IPS-NIHi7 (cell line): Measurements from ENCODE around the gene DEAF1.

Source experiments
- DNase-seq: peaks from one replicate; pipeline ENCODE4 v3.0.0; 2012; ENCODE audit warnings: mixed read lengths; ENCODE audit errors: extremely low spot score

The DEAF1 gene

DNA sequence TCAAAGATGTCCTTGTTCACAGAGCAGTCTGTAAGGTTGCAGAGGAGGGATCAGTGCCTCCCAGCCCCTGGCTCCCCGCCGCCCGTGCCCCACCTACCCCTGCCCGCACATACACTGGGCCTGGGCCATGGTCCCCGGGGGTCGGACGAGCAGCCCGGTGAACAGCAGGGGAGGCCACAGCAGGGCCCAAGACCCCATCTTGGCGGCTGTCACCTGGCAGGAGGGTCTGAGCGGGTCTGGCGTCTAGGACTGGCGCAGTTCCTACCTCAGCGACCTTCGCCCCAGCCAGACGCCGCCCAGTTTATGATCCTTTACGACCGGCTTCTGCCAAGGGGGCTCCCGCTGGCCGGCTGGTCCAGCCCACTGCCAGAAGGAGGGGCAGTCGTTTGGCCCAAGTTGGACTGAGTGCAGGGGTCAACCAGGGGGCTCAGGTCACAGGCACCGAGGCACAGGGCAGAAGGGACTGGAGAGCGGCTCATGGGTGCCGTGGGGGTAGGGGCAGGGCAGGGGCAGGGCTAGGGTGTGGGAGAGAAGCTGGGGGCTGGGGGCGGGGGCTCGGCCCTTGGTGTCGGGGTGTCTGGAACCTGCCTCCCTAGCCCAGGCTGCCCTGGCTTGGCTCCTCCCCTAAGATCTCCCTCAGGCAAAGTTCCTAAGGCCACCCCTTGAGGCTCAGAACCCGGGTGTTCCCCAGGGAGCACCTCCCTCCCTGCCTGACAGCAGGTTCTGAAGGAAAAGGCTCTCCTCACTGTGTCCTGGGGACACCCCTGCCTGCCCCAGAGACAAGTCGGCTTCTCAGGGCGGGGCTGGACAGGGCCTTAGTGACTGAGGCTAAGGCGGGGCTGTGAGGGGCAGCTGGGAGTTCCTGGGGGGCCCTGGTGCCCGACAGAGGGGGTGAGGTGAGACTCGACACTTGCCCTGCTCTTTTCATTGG, 70.1 kb downstream of the DEAF1 start, which contains the start of gene CDHR5:
Gene CDHR5 (minus strand): TSS at position 251 of the 931 bp plus-strand sequence. CDS start 53 bp downstream, at position 198.
- no peak for DNase-seq

DNA sequence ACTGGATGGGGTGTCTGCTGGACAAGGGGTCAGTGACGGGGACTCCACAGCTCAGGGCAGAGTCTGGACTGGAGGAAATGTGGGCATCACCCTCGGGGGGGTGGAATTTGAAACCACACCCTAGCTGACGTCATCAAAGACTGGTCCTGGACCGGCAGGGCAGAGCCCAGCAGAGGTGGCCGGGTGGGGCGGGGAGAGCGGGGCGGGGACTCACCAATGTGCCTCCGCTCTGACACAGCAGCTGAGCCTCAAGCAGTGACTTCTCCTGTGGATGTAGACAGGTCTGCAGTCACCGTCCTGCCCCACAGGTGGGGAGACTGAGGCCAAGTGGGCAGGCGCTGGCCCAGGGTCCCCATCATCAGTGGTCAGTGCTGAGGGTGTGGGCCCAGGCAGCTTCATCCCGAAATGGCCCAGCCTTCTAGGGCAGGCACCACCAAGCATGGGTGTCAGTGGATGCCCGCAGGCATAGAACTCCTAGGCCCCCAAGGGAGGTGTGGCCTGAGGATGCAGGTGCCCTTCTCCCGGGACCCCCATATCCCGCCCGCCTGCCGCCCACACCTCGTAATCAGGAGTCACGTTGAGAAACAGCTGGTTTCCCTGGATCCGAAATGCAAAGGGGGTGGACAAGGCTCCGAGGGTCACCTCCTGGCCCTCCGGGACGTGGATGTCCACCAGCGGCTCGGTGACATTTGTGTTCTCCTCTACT, 70.9 kb downstream of the DEAF1 start:
- DNase-seq, result no peak

DNA sequence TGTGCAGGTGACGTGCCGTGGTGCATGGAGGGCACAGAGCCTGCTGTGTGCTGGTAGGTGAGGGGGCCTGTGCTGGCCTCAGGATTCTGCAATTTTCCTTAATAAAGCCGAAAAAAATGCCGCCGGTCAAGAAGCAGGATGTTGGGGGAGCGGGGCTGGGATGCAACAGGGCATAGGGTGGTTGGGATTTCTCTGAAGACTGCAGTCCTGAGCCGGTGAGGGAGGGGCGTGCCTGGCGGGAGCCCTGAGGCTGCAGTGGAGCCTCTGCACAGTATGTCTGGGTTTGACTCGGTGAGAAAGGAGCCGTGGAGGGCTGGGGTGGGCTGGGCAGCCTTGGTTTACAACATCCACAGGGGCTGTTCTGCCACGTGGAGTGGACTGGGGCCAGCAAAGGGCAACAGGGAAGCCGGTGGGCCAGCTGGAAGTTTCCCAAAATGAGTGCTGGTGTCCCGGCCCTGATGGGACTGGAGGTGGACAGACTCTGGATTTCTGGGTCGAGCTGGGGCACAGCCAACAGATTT, 71.6 kb downstream of the DEAF1 start:
- no peak for DNase-seq

DNA sequence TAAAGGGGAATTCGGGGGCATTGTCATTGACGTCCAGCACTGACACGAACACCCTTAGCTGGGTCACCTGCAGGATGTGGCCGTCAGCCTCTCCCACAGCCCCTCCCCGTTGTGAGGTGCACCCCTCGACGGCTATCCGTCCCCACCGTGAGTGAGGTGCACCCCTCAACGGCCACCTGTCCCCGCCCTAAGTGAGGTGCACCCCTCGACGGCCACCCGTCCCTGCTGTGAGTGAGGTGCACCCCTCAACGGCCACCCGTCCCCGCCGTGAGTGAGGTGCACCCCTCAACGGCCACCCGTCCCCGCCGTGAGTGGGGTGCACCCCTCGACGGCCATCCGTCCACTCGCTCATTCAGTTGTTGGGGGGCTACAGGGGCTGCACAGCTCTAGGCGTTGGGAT, 73.2 kb downstream of the DEAF1 start:
- DNase-seq, result no peak

DNA sequence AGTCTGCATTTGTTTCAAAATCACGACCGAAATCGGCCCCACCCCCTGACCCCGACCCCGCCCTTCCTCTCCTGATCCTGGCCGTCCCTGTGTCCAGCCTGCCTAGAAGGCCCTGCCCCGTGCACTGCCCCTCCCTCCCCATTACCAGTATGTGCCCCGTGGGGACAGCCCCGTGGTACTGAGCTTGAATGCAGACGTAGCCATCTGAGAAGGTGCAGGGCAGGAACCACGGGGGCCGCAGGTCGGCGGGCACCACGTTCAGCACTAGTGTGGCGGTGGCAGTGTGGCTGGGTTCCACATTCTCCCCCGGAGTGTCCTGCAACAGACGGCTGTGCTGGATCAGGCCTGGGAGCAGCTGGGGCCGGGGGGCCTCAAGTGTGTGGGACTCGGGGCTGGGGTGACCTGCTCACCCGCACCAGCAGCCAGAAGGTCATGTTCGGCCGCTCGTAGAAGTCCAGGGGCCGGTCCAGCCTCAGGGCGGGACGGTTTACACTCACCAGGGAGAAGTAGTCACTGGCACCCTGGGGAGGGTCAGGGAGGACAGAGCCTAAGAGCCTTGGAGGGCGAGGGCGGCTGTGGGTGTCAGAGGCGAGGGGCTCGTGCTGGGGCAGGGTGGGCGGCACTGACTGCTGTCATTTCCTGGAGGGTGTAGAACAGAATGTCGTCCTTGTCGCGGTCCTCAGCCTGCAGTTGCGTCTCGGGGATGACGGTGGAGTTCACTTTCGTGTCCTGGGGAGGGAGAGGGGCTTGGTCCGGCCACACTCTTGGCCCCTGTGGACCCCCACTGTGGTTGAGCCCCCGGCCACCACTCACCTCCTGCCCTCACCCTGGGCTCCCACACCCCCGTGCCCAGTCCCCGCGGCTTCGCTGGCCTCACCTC, 73.8 kb downstream of the DEAF1 start:
- no peak for DNase-seq

DNA sequence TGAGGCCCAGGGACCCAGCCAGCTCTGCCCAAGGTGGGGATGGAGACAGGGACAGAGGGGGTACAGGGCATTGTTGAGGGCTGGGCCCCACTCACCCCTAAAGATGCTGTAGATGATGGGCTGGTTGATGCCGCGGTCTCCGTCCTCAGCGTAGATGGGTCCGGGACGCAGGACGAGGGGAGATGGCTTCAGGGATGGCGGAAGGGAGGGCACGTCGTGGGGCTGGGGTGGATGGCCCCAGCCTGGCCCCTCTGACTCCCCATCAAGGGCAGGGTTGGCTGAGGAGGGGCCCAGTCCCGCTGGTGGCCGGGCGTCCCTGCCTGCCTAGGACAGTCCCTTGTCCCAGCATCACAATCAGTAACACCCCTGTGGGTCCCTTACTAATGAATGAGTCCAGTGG, 74.8 kb downstream of the DEAF1 start:
- DNase-seq, result no peak

DNA sequence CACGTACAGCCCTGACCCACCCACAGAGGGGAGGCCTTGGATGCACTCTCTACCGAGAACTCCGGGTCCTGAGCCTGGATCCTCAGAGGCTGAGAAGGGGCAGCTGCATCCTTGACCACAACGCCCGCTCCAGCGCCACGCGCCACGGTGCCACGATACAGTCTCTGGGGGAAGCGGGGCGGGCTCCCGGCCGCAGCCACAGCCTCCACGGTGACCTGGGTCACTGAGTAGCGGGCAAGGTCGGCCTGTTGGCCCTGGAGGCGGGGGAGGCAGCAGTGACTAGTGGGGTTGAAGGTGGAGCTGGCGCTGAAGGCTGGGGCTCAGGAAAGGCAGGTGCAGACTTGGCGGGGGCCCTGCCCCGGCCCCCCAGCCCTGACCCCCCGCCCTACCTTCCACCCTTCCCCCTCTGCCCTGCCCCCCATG, 75.4 kb downstream of the DEAF1 start:
- no peak for DNase-seq

DNA sequence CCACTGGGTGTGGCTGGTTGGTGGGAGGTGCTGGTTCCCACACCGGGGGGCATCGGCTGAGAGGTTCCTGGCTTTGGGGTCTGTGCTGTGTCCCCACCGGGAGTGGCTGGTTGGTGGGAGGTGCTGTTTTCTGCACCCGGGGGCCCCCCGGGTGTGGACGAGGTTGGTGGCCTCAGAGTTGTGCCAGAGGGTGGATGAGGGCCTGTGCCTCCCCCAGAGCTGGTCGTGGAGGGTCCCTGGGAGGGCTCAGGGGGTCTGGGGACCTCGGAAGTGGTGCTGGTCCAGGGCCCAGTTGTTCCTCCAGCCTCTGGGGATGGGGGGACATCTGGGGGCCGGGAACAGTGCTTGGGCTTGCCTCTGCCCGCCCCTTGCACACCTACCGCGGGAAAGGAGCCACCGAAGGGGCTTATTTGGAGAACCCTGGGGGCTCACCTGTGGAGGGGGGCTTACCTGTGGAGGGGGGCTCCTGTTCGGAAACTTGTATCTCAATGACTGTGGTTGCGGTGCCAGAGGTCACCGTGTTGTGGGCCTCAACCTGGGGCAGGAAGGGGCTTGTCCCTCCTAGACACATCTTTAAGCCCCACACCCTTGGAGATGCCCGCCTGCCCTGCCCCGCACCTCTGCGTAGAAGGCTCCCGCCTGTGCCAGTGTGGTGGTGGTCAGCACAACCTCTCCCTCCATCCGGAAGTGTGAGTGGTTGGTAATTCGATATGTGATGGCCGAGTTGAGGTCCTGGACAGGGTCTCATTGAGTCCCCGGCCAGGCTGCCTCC, 76.0 kb downstream of the DEAF1 start:
- DNase-seq, result no peak

DNA sequence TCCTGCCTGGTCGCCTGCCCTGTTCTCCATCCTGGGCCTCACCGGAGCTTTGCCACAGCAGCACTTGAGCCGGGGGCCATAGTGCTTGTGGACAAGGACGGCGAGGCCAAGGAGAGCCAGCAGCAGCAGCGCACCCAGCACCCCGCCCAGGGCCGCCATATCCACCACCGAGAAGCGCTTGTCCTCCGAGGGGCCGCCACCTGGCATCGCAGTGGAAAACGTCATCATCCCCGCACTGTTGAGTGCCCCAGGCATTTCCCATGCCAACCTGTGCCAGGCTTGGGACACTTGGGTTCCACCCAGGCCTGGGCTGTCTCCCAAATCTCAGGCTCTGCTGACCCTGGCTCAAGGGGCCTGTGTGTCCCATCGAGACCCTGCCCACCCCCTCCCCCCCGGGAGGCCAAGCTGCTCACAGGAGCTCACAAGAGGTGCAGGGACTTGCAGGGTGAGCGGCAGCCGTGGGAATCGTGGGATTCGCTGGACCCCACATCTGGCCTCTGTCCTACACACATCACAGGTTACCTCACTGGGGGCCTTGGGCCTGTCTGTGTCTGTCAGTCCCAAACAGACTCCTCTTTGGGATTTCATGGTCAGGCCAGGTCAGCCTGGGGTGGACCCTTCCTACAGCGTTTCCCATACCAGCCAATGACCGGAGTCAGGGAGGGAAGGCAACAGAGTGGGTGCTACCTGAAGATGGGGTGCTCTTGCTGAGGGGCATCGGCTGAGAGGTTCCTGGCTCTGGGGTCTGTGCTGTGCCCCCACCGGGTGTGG, 76.9 kb downstream of the DEAF1 start:
- DNase-seq, result no peak

DNA sequence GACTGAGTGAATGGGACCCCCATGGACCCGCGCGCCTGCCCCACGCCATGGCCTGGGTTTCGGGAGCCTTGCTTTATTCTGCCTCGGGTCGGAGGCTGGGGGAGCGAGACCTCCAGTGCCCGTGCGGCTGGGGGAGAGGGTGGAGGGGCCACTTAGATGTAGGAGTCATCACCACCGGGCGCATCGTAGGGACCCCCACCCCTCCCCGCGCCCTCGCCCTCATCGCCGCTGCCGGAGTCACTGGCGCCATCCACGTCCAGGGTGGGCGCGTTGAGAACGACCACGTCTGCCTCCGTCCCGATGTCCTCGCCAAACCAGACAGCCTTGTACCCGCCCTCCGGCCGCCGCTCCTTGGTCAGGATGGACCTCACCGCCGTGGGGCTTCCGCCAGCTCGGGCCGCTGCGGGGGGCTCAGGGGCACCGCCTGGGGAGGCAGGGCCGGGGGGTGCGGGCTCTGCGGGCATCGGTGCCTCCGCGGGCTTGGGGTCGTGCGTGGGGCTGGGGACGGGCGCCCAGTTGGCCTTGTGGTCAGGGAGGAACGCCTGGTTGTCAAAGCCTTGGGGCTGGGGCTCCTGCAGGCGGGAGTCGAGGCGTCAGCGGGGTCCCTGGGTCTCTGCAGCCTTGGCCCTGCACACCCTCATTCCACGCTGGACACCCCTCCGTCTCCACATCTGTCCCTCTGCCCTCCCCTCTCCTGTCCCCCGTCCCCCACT, 77.7 kb downstream of the DEAF1 start:
- no peak for DNase-seq

DNA sequence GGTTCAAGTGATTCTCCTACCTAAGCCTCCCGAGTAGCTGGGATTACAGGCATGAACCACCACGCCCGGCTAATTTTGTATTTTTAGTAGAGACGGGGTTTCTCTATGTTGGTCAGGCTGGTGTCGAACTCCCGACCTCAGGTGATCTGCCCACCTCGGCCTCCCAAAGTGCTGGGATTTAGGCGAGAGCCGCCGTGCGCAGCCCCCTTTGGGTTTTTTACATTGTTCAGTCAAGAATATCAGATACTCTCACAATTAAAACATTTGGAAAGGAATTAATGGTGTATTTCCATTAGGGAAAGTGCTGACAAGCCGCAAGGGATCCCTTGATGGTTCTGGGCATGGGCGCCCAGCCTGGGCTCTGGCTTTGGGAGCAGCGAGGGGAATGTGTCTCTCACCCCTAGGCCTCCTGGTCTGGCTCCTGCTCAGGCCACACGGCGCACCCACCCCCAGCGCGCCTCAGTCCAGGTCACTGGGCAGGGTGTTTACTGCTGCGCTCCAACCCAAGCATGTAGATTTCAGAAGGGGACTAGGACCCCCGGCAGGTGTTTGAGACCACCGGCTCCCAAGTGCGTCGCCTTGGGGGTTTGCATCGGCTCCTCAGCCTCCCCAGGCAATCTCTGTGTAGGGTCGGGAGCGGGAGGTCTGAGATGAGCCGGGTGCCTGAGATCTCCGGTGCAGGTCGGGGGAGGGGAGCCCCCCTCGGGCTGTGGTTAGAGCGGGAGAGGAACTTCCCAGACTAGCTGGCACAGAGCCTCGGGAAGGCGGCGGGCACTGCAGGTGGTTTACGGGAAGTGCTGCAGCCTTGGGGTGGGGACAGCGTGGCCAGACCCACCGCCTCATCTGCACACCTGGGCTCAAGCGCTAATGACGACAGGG, 78.5 kb downstream of the DEAF1 start:
- DNase-seq, result no peak

DNA sequence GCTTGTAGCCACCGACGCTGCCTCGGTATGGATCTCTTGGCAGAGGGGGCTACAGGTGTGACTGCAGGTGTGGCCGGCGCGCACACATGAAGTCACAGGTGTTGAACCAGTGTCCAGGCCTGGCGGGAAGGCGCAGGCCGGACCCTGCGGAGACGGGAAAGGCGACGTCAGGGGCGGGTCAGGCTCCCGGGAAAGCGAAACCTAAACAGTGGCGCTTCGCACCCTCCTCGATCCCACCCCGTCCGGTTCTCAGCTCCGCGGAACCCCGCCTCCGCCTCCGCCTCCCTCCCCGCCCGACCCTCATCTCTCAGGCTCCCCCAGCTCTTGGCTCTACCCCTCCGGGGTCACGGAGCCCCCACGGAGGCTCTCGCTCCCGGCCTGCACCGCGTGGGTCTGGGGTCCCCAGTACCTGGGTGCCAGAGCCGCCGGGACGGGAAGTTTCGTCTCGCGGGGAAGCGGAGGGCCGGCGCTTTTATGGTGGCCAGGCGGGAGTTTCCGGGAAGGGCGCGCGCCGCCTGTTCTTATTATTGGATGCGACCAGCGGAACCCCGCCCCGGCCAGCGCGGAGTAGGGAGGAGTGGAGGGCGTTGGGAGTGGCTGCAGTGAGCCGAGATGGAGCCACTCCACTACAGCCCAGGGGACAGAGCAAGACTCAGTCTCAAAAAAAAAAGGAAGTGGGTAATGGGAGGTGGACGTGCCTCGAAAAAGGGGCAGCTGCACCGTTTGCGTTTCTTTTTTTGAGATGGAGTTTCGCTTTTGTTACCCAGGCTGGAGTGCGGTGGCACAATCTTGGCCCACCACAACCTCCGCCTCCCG, 79.3 kb downstream of the DEAF1 start, which contains the start of gene IRF7:
Gene IRF7 (minus strand): TSS at position 447 of the 816 bp plus-strand sequence. CDS start 586 bp downstream, outside the sequence.
- DNase-seq, result peak; percentile 91

DNA sequence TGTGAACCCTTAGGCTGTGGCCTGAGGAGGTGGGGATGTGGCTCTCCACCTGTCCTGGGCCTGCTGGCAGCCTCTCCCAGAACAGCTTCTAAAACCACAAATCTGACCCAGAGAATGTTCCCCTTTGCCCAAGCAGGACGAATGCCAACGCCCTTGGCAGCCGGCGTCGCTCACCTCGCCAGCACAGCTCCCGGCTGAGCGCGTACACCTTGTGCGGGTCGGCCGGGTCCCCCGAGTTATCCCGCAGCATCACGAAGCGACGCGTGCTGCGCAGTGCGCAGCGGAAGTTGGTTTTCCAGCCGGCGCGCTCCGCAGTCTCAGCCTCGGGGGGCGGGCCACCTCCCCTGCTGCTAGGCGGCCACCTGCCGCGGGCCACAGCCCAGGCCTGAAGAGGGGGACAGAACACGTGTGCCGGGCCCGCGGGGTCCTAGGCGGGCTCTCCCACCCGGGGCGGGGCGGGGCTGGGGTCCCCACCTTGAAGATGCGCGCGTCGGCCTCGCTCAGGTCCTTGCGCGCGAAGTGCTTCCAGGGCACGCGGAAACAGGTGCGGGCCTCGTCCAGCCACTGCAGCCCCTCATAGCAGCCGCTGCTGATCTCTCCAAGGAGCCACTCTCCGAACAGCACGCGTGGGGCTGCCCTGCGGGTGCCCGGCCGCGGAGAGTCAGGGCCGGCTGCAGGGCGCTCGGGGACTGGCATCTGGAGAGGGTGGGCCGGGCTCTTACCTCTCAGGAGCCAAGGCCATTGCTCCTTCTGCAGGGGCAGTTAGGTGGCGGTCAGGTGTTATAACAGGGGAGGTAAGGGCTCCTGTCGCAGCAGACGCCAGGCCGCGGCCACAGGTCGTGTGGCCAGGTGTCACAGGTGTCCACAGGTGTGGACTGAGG, 80.2 kb downstream of the DEAF1 start:
- DNase-seq, result no peak

DNA sequence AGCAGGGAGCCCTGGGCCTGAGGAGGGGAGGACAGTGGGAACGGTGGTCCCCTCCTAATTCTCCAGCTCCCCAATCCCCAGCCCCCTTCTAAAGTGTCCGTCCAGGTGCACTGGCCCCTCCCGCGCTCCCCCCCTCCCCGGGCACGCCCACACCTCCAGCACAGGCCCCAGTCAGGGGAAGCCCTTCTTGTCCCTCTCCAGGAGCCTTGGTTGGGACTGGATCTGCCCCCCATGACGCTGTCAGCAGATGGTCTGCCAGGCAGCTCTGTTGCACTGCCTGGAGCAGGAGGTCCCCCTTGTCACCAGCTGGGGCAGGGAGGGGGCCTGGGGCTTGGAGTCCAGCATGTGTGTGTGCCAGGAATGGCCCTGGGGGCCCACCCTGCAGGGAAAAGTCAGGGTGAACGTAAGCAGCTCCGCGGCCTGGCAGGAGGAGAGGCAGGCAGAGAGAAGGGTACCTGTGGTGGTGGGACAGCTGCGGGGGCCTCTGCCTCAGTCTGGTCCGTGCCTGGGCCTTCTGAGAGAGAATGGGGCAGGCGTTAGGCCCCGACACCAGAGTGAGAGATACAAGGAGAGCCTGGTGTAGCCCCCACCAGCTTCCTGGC, 80.9 kb downstream of the DEAF1 start:
- no peak for DNase-seq

DNA sequence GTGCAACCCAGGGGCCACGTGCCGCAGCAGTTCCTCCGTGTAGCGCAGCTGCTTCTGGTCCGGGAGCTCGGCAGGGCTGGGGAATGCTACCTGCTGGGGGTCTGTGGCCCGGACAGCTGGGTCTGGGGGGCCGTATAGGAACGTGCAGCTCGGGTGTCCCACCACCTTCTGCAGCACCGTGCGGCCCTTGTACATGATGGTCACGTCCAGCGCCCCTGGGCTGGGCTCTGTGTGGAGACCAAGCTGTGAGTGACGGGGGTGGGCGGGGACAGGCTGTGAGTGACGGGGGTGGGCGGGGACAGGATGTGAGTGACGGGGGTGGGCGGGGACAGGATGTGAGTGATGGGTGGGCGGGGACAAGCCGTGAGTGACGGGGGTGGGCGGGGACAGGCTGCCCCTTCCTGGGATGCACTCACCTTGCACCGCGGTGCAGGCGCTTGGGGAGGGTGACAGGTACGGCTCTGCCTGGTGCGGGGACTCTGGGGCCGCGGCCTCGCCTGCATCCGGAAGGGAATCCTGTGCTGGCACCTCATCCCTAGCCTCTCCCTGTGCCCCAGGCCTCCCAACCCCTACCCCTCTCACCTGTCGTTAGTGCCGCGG, 81.6 kb downstream of the DEAF1 start:
- DNase-seq, result peak; percentile 88

DNA sequence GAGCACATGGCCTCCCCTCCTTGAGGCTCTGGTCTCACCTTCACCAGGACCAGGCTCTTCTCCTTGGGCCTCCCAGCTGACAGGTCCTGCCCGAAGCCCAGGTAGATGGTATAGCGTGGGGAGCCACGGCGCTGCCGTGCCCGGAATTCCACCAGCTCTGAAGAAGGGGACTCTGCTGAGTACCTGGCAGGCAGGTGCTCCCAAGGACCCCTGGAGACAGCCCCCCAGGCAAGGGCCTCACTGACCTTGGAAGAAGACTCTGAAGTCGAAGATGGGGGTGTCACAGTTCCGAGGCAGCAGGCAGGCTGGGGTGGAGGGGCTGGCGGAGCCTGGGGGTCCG, 82.1 kb downstream of the DEAF1 start:
- DNase-seq, result no peak
